Right cardiac atrium (tissue), 5 donors: ENCODE results near the gene STOML2. TPM values are rescaled to one million over a fixed set of nuclear protein-coding genes. Genes with fewer than 3 reads are reported as not detected.
"Not testable (repeated sequence)": the region's sequence is repeated elsewhere in the genome, so short reads cannot be mapped to it uniquely, and the experiment has no call there.

Experiments used
- ATAC-seq, 2 donors: fragments of 200-7000 bp; cut with Tn5 transposase; one replicate each; pipeline versions ENCODE4 v1.8.0 to v1.9.1; 2020; ENCODE audit warnings: moderate library complexity in 2 of 2, mild to moderate bottlenecking in 1 of 2
- DNase-seq, 3 donors: peaks; one replicate each; pipeline ENCODE4 v3.0.0-alpha.2; 2020
- H3K27ac ChIP-seq: one replicate; pipeline ENCODE4 v1.5.1; 2013; ENCODE audit warnings: mild to moderate bottlenecking, low read length, control low read depth, moderate library complexity
- H3K27me3 ChIP-seq: one replicate; pipeline ENCODE4 v1.6.1; 2013; ENCODE audit not compliant: control insufficient read depth, insufficient read depth
- H3K4me1 ChIP-seq: one replicate; pipeline ENCODE4 v1.6.1; 2013; ENCODE audit warnings: low read length; ENCODE audit not compliant: control insufficient read depth, insufficient read depth
- H3K4me3 ChIP-seq: one replicate; pipeline ENCODE4 v1.5.1; 2013; ENCODE audit warnings: low read length, control low read depth
- H3K9me3 ChIP-seq: one replicate; pipeline ENCODE4 v1.6.1; 2013; ENCODE audit warnings: low read length; ENCODE audit not compliant: control insufficient read depth
- WGBS: extraction: QIAGEN DNeasy Blood & Tissue Kit; methylation state at CpG from one replicate; pipeline ENCODE4 v1.1.7; 2013; 5-methylcytosine and 5-hydroxymethylcytosine counted together
- intact Hi-C, 4 donors: fragments of 100-400 bp; cut with DNase I; formaldehyde crosslinking; loops; one replicate each; pipeline versions ENCODE4 v1.11.0 to v1.14.0; 2022 to 2023
- long read RNA-seq, 4 donors: library from polyadenylated mRNA; unstranded; transcript quantifications; one replicate each; pipeline ENCODE4 v2.0.0, GENCODE V29; 2020 to 2021
- polyA plus RNA-seq: library from polyadenylated mRNA; stranded (reverse); fragments of 200-250 nt; gene quantifications from one replicate; pipeline ENCODE4 v1.2.3, GENCODE V29; 2013
- total RNA-seq, 4 donors: library from RNA; stranded (reverse); fragmentation: NEBNext Ultra II Directional; extraction: Animal tissue kit (Norgen Biotek cat#: 25700); gene quantifications; one replicate each; pipeline ENCODE4 v1.2.1, GENCODE V29; 2021
- donor health status: healthy with polysubstance abuse.
- donor health status: DM: no; HTN: yes; CAD: no.
- donor health status: DM: no; HTN: no; CAD: no.
- donor health status: DM: no; HTN: yes; CAD: no; lungs with severe emphysema.
- donor health status: DM: yes; HTN: yes; CAD: no.

The STOML2 gene, protein sequence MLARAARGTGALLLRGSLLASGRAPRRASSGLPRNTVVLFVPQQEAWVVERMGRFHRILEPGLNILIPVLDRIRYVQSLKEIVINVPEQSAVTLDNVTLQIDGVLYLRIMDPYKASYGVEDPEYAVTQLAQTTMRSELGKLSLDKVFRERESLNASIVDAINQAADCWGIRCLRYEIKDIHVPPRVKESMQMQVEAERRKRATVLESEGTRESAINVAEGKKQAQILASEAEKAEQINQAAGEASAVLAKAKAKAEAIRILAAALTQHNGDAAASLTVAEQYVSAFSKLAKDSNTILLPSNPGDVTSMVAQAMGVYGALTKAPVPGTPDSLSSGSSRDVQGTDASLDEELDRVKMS
- 100 to 1,000 TPM; 104 to 117 (median 110) TPM for total RNA-seq
- 118 TPM for polyA plus RNA-seq
- long read RNA-seq, donor 1, transcript STOML2-201 (10 exons, 1,278 nt): major isoform, 233 of 261 reads
- long read RNA-seq, donor 1, partial matches to known transcripts: 16 of 261 reads
- long read RNA-seq, donor 1, other reads (novel, unspliced or antisense): 8 of 261 reads
- long read RNA-seq, donor 2, transcript STOML2-201 (10 exons, 1,278 nt): major isoform, 111 of 126 reads
- long read RNA-seq, donor 2, partial matches to known transcripts: 8 of 126 reads
- long read RNA-seq, donor 2, other reads (novel, unspliced or antisense): 5 of 126 reads
- long read RNA-seq, donor 3, transcript STOML2-201 (10 exons, 1,278 nt): major isoform, 393 of 438 reads
- long read RNA-seq, donor 3, partial matches to known transcripts: 25 of 438 reads
- long read RNA-seq, donor 3, other reads (novel, unspliced or antisense): 17 of 438 reads
- long read RNA-seq, donor 4, transcript STOML2-201 (10 exons, 1,278 nt): major isoform, 104 of 117 reads
- long read RNA-seq, donor 4, partial matches to known transcripts: 10 of 117 reads
- long read RNA-seq, donor 4, other reads (novel, unspliced or antisense): 3 of 117 reads

DNA sequence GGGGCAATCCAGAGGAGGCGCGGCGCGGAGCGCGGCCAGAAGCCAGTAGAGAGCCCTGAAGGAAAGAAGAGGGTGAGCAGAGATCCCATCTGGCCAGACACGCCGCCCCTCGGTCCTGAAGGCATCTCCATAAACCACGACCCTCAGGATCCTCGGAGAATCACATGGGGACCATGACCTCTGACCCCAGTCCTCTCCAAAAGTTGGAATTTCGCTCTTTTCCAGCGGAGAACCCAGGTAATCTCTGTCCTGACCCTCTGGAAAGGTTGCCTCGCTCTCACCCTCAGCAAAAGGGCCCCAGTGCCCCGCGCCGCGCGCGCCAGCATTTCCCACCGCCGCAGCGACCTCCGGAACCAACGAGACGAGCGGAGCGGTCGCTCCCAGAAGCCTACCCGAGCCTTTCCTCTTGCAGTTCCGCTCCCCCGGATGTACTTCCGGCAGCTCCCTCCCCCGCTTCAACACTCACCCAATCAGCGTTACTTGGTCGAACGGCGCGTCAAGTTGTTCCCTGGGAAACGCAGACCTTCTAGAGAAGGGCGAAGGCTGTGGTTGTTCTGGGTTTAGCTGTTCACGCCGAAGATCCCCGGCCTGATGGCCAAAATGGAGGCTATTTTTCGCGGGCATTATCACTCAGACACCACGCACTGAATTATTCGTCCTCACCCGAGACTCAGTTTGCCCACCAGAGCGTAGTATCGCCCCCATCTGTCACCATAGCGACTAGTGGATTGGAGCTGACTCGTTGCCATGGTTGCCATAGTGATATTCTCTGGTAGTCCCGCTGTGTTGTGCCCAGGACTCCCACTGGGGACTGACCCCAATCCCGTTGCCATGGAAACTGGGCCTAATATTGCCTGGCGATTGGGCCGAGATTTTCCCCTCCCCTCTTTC, at the start of gene STOML2:
Gene STOML2 (minus strand): TSS at position 363 of the 891 bp plus-strand sequence. CDS start 37 bp downstream, at position 326.
- no peaks in the 10 kb centered on the region for H3K4me1 ChIP-seq
- WGBS: under 1% methylated on average over 57 of the region's 57 CpGs

DNA sequence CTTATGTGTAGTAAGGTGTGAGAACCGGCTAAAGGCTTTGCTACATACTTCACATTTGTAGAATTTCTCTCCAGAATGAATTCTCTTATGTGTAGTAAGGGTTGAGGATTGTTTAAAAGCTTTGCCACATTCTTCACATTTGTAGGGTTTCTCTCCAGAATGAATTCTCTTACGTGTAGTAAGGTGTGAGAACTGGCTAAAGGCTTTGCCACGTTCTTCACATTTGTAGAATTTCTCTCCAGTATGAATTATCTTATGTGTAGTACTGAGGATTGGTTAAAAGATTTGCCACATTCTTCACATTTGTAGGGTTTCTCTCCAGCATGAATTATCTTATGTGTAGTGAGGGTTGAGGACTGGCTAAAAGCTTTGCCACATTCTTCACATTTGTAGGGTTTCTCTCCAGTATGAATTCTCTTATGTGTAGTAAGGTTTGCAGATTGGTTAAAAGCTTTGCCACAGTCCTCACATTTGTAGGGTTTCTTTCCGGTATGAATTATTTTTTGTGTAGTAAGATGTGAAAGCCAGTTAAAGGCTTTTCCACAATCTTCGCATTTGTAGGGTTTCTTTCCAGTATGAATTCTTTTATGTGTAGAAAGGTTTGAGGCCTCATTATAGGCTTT, 45.1 kb upstream of the STOML2 start:
- H3K27ac ChIP-seq, H3K4me3 ChIP-seq, DNase-seq, ATAC-seq, intact Hi-C loops, H3K27me3 ChIP-seq, H3K9me3 ChIP-seq, H3K4me1 ChIP-seq: not testable (repeated sequence)
- WGBS: 72% methylated on average over 5 of the region's 5 CpGs

More for the DNA sequence above, at the start of gene STOML2:
- peak; percentile 95 to 96 (median 96) for DNase-seq
- Histone ChIP-seq H3K27me3 (no peaks in the 10 kb centered on the region), H3K9me3 (no peaks in the 10 kb centered on the region), H3K4me3 (peak within 1 kb of the TSS; percentile 84), H3K27ac (peak within 1 kb of the TSS; percentile 96)
- peak; percentile 96 for ATAC-seq
- intact Hi-C loops: no loop called here

DNA sequence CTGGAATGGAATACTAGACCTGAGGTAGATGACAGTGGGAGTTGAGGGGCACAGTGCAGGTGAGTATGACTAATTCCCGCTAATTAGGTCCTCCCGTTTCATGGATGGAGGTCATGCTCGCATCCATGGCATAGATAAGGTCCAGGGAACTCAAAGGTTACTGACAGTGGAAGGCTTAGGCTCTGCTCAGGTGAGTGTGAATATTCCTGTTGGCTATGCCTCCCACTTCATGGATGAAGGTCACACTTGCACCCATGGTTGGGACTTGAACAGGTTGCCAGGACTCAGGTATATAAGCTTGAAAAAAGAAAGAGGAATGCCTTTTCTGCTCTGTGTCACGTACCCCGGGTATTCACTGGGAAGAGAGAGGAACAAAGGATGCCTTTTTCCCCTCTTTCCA, 39.1 kb upstream of the STOML2 start:
- ATAC-seq (no peak), DNase-seq (no peak)
- intact Hi-C loops: no loop called here
- H3K9me3 ChIP-seq: peaks cover 7% of the 10 kb centered on the region
- no peak overlapping the region for H3K27ac ChIP-seq
- H3K4me3 ChIP-seq: no peak overlapping the region
- H3K27me3 ChIP-seq: no peaks in the 10 kb centered on the region
- H3K4me1 ChIP-seq: no peaks in the 10 kb centered on the region
- 87% methylated on average over 5 of the region's 5 CpGs for WGBS

DNA sequence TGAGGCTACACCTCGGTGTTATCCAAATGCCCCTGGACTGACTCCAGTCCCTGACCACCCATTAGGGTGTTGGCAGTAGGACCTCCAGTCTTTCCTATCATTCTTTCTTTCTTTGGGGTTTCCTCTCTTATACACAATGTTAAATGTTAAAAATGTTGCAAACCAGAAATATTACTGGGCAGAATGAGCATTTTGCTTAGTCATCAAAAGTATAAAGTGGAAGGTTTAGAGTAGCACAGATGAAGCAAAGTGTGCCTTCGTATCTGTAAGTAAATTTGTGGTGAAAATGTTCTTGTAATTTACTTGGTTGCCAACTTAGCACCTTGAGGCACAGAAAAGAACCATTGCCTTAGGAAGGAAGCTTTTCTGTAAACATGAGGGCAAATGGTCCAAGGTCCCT, 37.2 kb upstream of the STOML2 start:
- 74% methylated on average over 2 of the region's 2 CpGs for WGBS
- Histone ChIP-seq H3K4me3 (no peak overlapping the region), H3K4me1 (no peaks in the 10 kb centered on the region), H3K27me3 (no peaks in the 10 kb centered on the region), H3K9me3 (peaks cover 7% of the 10 kb centered on the region), H3K27ac (no peak overlapping the region)
- ATAC-seq (no peak), DNase-seq (no peak)
- intact Hi-C loops: no loop called here

DNA sequence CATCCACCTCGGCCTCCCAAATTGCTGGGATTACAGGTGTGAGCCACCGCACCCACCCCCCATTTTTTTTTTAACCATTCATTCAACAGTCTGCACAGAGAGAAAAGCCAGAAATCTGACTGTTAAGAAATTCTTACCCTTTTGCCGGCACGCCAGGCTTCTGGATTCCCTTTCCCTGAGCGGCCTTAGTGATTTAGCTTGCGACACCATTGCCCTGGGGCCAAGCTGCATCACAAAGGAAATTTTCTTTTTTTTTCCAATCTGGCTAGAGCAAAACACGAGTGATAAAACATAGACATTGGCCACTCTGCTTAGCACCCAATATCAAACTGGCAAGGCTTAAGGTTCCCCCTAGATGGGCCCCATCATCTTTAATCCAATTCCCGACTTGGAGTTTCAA, 33.9 kb upstream of the STOML2 start:
- no peak for ATAC-seq
- Histone ChIP-seq H3K27me3 (no peaks in the 10 kb centered on the region), H3K4me1 (no peaks in the 10 kb centered on the region), H3K27ac (no peak overlapping the region), H3K9me3 (peaks cover 4% of the 10 kb centered on the region), H3K4me3 (no peak overlapping the region)
- WGBS: 78% methylated on average over 8 of the region's 8 CpGs
- intact Hi-C loops: no loop called here
- no peak for DNase-seq

DNA sequence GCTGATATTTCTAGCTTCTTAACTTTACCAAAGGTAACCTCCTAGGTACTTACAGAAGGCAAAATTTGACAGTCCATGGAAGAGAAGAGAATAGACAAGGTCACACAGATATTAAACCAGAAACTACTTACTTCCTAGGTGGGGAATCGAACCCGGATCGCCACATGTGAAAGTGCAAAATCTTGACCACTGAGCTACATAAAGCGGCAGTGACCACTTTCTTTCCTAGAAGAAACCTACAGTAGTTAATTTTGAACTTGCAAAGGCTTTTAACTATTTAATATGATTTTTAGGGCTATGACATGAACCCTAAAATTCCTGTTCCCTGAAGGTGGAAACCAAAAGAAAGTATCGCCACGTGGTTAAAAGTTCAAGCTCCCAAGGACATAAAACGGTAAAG, 33.1 kb upstream of the STOML2 start:
- ATAC-seq: no peak
- intact Hi-C loops: no loop called here
- H3K4me3 ChIP-seq: no peak overlapping the region
- H3K27ac ChIP-seq: no peak overlapping the region
- no peaks in the 10 kb centered on the region for H3K27me3 ChIP-seq
- no peak for DNase-seq
- 93% methylated on average over 7 of the region's 7 CpGs for WGBS
- no peaks in the 10 kb centered on the region for H3K4me1 ChIP-seq
- H3K9me3 ChIP-seq: no peaks in the 10 kb centered on the region

DNA sequence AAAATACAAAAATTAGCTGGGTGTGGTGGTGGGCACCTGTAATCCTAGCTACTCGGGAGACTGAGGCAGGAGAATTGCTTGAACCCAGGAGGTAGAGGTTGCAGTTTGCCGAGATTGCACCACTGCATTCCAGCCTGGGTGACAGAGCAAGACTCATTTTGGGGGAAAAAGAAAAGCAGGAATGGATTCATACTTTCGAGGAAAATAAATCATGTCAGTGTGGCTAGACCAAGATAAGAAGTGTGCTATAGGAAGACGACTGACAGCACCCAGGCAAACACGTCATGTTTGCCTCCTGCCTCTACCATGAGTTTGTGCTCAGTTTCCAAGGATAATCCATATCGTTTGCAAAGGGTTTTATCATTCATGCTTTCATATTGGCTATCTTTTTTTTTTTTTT, 32.0 kb upstream of the STOML2 start:
- no peaks in the 10 kb centered on the region for H3K9me3 ChIP-seq
- H3K4me3 ChIP-seq: no peak overlapping the region
- ATAC-seq: no peak
- intact Hi-C loops: no loop called here
- no peaks in the 10 kb centered on the region for H3K4me1 ChIP-seq
- whole genome bisulfite sequencing: 71% methylated on average over 6 of the region's 6 CpGs
- no peak for DNase-seq
- H3K27ac ChIP-seq: no peak overlapping the region
- H3K27me3 ChIP-seq: no peaks in the 10 kb centered on the region

DNA sequence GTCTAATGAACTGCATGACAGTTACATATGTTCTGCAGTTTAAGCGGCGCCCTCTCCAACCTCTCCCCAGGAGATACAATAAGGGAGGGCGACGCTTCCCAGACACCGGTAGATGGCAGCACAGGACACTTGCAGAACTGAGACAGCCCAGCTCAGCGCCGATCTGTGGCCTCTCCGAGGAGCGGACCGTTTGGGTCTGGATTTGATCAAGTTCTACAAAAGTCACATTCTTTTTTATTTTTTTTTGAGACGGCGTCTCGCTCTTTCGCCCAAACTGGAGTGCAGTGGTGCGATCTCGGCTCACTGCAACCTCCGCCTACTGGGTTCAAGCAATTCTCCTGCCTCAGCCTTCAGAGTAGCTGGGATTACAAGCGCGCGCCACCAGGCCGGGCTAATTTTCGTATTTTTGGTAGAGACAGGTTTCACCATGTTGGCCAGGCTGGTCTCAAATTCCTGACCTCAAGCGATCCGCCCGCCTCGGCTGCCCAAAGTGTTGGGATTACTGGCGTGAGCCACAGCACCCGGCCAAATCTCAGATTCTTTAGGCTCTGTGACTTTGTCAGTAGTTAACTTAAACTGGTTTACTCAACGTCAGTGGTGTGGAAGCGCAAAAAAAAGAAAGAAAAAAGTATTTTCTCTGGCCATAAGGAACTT, 14.1 kb upstream of the STOML2 start:
- Histone ChIP-seq H3K9me3 (no peaks in the 10 kb centered on the region), H3K27me3 (no peaks in the 10 kb centered on the region), H3K27ac (no peak overlapping the region), H3K4me3 (peak overlapping the region; percentile 58), H3K4me1 (peaks cover 4% of the 10 kb centered on the region)
- intact Hi-C loops: loop anchor here (2.0 to 10.0 kb wide), 6 partner anchors 140 to 438 kb away; no protein-coding TSS in a partner anchor
- WGBS: 17% methylated on average over 30 of the region's 30 CpGs
- peak; percentile 75 to 81 for ATAC-seq
- DNase-seq: peak; percentile 92 to 95 (median 94)

DNA sequence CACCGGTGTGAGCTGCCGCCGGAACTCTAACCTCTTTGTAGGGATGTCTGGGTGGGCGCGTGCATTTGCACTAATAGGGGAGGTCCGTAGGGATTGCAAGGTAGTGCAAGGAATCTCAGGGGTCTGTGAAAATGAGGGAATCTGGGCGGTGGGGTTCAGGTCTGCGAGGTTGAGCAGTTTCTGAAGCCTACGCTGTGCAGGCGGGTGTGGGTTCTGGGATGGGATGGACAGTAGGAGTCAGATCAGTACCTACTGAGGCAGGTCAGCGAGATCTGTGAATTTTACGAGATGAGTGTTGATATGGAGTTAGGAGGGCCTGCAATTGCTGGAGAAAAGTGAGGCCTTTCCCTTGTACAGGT, 13.6 kb upstream of the STOML2 start:
- DNase-seq: no peak
- ATAC-seq: peak; percentile 0 to 3
- H3K27me3 ChIP-seq: no peaks in the 10 kb centered on the region
- peaks cover 4% of the 10 kb centered on the region for H3K4me1 ChIP-seq
- H3K4me3 ChIP-seq: peak overlapping the region; percentile 58
- 1% methylated on average over 12 of the region's 12 CpGs for WGBS
- H3K27ac ChIP-seq: peak overlapping the region; percentile 51
- no peaks in the 10 kb centered on the region for H3K9me3 ChIP-seq
- intact Hi-C loops: loop anchor here (2.0 to 10.0 kb wide), 6 partner anchors 141 to 438 kb away; no protein-coding TSS in a partner anchor
